ENCODE results near the gene FGF12.

The FGF12 gene

DNA sequence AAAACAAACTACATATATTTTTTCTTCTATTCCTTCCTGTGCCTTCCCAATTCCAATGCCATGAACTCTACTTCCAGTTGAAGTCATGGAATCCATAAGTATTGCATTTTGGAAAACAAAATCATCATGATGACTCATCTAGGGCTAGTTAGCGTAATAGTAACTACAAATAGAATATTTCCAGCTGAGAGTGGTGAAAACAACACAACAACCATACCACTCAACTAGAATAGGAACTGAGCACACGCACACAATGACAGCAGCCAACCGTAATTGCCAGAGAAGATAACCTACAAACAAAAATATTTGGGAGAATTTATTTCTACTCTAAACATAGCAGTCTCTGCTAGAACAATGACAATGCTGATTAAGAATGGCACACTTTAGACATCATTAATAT is 225.9 kb downstream of the FGF12 start:
- DNase-seq (ENCODE audit: low read depth, low spot score) = no peak

DNA sequence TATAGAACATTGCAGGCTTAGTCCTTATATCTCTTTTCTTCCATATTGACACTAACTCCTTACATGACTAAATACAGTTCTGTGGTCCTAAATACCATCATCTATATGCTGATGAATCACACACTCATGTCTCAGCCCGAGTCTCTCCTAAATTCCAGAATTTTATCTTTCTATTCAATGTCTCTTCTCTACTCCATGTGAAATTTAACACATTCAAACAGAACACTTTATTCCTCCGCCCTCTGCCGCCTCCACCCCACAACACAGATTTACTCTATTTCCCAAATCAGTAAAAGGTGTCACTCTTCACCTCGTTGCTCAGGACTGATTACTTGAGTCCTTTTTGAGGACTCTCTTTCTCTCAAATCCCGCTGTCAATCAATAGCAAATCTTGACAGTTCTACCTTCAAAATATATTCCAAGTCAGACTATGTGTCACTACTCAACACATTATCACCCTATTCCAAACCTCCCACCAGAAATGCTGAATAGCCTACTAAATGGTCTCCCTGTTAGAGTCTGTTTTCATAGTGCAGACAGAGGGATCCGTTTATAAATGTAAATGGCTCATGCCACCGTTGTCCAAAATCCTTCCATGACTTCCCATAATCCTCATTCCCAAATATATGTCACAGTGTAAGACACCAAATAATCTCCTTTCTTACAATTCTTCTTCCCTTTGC is 230.3 kb downstream of the FGF12 start:
- no peak for DNase-seq (ENCODE audit: low read depth, low spot score)

DNA sequence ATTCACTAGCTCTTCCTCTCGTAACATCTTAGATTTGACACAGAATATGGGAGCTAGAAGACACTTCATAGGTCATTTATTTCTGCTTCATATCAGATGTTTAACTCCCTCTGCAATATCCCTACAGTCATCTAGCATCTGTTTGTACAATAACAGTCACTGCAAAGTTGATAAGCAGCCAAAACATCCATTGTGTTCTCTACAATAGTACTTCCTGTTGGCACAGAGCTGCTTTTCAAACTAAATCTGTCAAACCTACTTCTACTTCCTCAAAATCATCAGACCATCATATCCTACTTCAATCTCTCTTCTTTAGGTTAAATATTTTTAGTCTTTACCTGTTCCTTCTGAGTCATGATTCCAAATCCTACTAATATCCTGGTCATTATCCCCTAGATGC is 233.2 kb downstream of the FGF12 start:
- no peak for DNase-seq (ENCODE audit: low read depth, low spot score)

DNA sequence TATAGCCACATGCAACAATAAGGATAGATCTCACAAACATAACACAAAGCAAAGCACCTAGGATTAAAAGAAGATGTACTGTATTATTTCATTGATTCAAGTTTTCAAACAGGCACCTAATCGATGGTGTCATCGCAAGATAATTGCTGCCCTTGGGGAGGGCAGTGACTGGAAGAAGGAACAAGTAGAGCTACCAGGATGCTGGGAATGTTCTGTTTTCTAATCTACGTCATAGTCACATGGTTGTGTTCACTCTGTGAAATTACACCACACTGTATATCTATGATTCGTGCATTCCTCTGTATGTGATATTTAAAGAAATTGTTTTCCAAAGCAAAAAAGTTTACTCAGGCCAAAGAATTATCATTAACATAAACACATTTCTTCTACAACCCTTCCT is 236.6 kb downstream of the FGF12 start:
- no peak for DNase-seq (ENCODE audit: low read depth, low spot score)

DNA sequence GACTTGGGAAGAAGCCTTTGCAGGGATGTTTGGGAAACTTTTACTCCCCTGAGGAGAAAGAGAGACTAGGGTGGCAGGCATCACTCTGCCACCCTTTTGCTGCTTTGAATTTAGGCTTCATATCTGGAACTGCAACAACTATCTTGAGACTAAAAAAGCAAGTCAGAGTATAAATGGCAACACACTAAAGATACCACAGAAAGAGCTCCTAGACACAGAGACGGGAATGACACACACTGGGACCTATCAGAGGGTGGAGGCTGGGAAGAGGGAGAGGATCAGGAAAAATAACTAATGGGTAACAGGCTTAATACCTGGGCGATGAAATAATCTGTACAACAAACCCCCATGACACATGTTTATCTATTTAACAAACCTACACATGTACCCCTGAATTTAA is 237.8 kb downstream of the FGF12 start:
- no peak for DNase-seq (ENCODE audit: low read depth, low spot score)

DNA sequence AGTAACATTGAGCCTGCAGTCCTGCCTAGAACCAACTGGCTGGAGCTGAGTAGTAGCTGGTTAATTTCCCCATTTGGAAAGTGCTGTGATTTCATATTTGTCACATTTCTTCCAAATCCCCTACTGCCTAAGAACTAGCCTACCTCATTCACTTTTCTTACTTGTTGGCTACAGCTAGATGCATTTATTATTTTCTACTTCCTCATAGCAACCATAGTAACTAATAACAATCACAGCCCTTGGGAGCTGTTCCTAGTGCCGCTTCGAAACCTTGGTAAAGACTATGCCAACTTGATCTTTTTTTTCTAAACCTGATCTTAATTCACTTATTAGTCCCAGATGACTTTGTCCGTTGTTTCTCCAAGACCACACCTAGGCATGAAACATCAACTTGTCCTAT is 240.3 kb downstream of the FGF12 start:
- DNase-seq (ENCODE audit: low read depth, low spot score) = no peak

DNA sequence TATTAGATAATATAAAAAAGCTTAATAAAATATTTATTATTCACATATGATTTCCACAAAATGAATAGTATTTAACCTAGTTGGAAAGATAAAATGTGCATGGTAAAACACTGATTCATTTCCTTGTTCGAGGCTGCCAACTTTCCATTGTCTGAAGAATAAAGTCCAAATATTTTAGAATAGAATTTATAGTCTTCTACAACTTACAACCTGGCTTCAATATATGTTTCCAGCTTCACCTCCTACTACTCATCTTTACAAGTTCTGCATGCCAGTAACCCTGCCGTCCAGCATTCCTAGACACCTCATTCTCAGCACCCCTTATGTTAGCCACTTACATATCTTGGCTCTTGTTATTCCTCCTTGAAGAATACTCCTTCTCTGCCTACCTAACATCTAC is 244.5 kb downstream of the FGF12 start:
- DNase-seq (ENCODE audit: low read depth, low spot score) = no peak

DNA sequence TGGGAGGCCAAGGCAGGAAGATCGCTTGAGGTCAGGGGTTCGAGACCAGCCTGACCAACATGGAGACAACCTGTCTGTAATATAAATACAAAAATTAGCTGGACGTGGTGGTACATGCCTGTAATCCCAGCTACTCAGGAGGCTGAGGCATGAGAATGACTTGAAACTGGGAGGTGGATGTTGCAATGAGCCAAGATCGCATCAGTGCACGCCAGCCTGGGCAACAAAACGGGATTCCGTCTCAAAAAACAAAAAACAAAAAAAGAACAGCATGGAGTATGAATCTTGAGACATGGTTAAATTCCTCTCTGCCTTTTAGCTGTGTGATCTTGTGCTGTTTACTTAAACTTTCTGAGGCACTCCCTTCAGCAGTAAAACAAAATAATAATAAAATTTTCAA is 244.9 kb downstream of the FGF12 start:
- DNase-seq (ENCODE audit: low read depth, low spot score) = no peak

DNA sequence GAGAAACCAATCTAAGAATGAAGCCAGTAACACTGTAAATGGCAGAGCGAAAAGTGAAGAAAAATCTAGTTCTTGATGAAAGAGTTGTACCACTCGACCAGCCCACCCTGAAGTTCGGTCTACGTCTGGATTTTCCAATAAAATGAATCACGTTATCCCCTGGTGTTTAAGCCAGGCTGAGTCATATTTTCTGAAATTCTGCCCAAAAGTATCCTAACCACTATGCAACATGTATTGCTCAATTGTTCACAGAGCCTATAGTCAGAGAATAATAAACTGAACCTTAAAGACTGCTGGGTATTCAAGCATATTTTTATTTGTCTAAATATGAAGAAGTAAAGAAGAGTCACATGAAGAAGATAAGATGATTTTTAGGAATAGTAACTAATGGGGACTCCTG is 245.7 kb downstream of the FGF12 start:
- DNase-seq (ENCODE audit: low read depth, low spot score) = no peak

DNA sequence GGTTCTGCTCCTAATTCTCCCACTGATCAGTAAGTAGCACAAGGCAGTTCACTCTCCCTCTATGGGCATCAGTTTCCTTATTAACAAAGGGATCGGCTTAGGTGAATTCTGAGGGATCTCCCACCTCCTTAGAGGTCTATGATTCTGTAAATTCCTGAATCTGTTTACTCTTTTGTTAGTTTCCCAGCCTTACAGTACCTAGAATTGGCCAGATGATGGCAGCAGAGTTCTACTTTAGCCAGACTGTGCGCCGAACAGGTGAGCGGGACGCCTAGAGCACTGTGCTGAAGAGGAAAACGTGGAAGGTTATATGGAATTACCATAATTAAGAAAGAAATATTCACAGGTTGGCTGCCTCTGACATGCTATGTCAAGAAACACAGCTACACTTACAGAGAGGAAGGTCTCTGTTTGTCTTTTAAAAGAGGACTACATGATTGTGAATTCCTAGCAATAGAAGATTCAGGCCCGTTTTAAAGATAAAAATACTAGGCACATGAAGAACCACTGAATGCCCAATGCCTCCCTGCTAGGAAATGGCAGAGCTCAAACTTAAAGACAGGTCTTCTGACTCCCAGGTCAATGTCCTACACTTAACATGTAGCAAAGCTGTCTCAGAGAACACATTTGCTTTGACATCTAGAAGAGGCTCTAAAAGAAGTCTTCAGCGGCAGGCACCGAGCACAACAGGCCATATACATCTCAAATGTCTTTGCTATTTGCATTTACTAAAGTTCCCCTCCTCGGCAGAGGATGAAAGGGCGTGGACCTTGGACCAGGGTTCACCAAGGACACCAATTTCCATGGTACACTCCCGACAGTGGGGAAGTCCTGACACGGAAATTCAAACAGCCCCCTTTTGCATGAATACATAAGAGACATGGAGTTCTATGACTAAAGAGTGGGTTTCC is 259.9 kb downstream of the FGF12 start:
- no peak for DNase-seq (ENCODE audit: low read depth, low spot score)

DNA sequence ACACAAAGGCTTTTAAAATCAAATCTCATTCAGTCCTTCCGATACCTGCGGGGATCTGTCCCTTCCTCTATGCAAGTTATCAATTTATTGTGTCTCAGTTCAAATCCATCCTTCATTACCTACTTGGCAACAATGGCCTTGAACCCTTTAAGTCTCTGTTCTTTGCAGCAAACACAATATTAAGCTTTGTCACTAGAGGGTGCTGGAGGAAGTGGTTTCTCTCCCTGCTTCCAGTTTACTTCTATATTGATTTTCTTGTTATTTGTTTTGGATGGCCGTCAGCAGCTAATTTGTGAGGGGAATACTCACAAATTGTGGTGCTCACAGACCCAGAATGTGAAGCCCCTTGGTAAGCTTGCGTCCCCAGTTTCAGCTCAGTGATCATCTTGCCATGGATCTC is 278.3 kb downstream of the FGF12 start:
- no peak for DNase-seq (ENCODE audit: low read depth, low spot score)

DNA sequence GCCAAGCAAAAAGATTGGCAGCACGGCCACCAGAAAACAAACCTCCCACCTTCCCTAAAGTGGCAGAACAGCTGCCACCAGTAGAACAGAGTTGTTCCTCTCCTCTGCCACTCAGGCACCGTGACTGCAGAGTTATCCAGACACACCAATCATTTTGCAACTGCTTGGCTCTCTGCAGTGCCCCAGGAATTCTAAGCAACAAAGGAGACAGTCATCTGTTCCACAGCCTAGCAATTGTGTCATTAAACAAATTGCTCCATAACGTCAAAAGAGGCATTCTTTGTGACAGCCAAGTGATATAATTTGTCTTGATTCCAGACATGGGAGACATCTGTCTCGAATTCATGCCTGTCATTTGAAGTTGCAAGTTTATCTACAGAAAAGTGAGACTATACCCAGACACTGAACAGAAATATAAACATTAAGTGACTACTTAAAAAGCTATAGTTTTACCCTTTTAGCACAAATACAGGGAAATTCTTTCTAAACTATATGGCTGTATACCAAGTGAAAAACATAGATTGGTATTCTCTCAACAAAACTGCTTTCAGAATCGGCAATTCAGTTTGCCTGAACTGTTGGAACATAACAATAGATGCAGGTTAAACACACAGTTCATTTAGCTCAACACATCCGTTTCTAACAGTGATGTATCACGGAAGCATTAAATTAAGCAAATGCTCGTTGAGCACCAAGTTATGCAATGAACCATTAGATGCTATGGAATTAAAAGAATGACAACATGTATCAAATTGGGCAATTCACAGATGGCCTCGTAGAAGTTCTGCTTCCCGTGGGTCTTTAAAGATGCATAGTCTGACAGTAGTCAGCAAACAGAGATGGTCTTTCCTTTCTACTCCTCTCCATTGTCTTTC is 281.3 kb downstream of the FGF12 start:
- DNase-seq (ENCODE audit: low read depth, low spot score) = no peak

DNA sequence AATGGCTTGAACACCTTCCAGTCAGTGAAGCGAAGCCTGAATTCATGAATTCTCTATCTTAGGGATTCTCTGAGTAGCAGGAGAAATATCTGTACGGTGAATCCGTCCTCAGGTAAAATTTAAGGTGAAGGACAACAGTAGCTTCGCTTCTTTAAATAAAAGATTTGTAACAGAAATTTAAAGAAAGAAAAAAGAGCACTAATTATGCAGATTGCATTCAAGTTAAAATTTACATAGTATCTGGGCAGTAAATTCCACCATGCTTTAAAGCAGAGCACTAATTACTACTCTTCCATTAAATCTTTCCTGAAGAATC is 282.6 kb downstream of the FGF12 start:
- no peak for DNase-seq (ENCODE audit: low read depth, low spot score)

DNA sequence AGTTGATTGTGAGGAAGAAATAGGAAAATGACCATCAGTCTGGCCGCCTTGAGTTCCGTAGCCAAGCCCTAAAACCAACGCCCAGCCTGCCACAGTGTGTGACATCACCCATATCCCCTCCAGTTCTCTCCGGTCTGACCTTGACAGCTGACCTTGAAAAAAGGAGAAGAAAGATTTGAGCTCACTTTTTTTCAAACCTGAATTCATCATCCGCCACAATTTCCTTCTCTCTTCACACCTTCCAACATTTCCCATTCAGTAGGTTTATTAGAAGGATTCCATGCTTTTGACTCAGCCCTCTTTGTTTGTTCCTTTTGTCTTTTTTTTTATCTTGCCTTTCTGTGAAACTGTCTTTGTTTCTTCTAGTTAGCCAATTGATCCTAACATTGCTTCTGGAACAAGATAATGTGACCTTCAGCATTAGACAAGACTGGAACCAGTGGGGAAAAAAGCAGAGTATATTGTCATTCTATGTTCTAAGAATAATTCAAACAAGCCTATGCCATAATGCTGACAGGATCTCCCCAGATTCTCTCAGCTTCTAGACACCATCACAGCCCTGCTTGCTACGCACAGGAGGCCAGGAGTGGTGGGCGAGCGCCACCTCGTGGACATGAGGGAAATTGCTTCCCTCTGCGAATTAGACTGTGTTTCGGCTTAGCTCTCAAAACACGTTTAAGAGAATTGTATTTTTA is 283.1 kb downstream of the FGF12 start:
- DNase-seq (ENCODE audit: low read depth, low spot score) = peak; percentile 12

DNA sequence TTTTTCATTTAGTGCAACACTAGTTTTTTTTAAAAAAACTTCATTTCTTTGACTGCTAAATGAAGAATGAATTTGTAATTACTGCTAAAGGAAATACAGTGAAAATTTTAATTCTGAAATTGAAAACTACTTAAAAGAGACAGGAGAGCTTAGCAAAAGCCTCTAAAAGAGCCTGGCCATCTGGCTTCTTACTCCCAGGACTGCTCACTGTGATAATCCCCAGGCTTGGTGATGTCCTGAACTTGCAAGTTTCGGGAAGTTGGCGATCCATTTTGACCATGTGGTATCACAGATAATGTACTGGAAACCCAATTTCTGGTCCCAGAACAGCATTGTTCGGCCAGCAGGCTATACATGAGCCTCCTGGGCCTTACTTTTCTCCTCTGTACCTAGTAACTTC is 292.1 kb downstream of the FGF12 start:
- DNase-seq (ENCODE audit: low read depth, low spot score) = no peak

DNA sequence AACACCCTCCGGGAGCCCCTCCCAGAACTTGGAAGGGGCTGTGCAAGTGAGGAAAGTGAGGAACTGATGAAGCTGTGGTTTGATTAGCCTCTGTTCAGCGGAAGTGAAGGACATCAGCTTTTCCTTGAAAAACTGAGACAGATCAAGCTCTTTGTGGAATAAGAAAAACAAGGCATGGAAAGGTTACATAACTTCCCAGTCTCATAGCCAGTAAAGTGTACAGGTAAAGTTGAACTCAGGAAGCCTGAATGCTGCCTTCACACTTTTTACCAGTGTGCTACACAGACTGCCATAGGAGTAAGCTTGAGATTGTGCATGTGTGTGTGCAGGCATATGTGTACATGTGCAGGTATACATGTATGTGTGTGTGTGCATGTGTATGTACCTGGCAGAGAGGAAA is 293.2 kb downstream of the FGF12 start:
- no peak for DNase-seq (ENCODE audit: low read depth, low spot score)

DNA sequence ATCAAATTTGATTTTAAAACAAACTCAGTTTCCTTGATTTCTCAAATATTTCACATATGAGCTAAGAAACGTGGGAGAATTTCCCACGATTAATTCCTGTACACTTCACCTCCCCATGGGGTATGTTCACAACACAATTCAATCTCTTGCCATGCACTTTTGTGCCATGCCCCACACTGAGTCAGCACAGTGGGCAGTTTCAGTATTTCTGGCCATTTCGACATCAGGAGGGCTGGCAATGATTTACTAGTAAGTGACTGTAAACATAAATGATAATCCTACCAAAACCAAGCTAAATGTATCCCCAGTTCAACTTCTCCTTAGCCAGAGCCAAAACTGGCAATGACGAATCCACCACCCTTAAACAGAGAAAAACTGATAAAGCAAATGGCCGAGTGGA is 293.6 kb downstream of the FGF12 start:
- no peak for DNase-seq (ENCODE audit: low read depth, low spot score)

DNA sequence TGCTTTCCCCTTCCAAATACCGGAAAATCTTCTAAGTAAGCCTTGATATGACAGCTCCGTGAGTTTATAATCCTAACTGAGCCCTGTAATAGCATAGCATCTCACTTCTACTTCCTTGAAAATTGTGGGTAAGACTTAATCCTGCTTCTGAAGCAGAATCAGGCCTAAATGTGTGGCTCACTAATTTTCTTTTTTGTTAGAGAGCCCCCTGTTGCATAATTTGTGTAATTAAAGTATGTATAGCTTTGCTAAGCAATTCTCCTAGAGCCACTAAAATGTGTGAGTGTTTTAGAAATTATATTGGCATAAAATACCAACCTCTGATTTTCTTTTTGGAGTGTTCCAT is 304.4 kb downstream of the FGF12 start:
- DNase-seq (ENCODE audit: low read depth, low spot score) = no peak

DNA sequence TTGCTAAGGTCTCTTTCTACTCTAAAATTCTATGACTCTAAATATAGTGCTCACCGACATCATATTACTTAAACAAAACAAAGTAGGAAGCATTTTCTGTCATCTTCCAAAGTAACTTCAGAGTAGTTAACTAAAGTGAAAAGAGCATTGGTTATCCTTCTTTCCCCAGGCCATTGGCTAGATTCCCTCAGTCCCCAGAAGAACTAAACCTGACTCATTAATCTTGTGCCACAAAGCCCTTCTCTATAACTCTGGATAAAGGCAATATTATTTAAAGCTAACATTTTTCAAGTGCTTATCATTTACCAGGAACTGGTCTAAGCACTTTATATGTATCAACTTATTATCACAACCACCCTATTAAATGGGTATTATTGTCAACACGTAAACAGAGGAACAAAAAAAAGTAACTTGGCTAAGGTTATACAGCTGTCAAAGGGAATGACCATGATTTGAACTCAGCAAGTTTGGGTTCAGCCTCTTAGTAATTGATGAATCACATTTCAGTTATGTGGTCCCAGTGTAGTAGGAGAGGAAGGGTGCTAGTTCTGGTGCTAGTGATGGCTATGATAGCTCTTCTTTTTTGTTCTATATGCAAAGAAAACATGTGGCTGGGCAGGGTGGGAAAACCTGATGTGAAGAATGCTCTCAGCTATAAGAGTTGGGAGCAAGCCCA is 304.9 kb downstream of the FGF12 start:
- DNase-seq (ENCODE audit: low read depth, low spot score) = no peak

DNA sequence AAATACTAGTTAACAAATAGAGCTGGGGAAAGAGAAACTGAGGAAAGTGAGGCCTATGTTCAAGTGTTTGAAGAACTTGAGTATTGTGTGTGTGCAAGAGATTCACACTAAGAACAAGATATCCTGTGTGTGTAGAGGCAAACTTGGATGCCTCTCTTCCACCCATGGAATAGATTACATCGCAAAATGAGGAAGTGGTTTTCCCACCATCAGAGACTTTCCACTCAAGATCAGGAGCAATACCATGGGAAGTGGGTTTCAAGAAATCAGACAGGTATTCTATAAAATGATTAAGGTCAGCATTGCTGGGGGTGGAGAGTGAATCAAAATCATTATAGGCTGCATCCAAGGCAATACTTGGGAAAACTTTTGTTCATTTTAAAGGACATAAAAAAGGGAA is 308.0 kb downstream of the FGF12 start:
- no peak for DNase-seq (ENCODE audit: low read depth, low spot score)

DNA sequence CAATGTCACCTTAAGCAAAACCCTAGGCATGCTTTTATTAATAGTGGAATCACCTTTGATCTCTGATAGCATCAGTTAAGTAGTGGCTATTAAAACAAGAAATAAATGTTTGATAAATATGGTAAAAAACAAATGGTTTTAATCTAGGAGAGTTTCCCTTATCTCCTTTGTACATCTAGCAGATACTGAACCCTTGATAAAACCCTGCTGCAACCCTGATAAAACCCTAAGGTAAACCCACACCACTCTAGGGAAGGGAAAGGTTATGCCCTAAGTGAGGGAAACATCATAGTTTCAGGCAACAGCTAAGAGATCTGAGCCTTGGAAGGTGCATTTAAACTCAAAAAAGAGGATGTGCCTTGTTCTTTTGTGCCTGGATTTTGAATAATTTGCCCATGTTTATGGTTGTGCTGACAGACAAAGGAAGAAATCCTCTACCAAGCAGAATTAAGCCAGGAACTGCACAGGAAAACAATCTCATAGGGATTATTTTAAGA is 309.7 kb downstream of the FGF12 start:
- DNase-seq (ENCODE audit: low read depth, low spot score) = no peak
